GM12878 (cell line): ENCODE measurements around the gene MAIP1.

Experiments used
- BHLHE40 ChIP-seq, 2 experiments: fragments of 450-650 bp in 1 of 2; IDR thresholded peaks; 2 replicates each; pipeline ENCODE4 v1.6.1; 2011 to 2017; ENCODE audit warnings: low read depth in 2 of 2, borderline replicate concordance in 1 of 2, improper control_type of control experiment in 1 of 2, low read length in 1 of 2, mild to moderate bottlenecking in 1 of 2
- EZH2 ChIP-seq: IDR thresholded peaks from 2 replicates; pipeline ENCODE4 v1.6.1; 2012; ENCODE audit warnings: low read depth, mild to moderate bottlenecking, control low read depth, inconsistent platforms, low read length, borderline replicate concordance; ENCODE audit not compliant: control insufficient read depth
- PRDM15 ChIP-seq: fragments of 450-650 bp; formaldehyde crosslinking; IDR thresholded peaks from 2 replicates; pipeline ENCODE4 v1.4.0; 2020; ENCODE audit warnings: mild to moderate bottlenecking, moderate library complexity
- YY1 ChIP-seq: IDR thresholded peaks from 2 replicates; pipeline ENCODE4 v1.6.1; 2011; ENCODE audit warnings: low read depth, mild to moderate bottlenecking, low read length
- ZNF274 ChIP-seq: IDR thresholded peaks from one replicate; pipeline ENCODE4 v1.8.0; 2011; ENCODE audit not compliant: insufficient read length, insufficient read depth
- TF ChIP-seq, protein P1 (sequence below), 3 experiments: IDR thresholded peaks in 2 of 3; conservative IDR thresholded peaks in 1 of 3; 2 replicates each; pipeline ENCODE4 v1.5.1; 2011; ENCODE audit warnings: low read depth in 3 of 3, low read length in 3 of 3, mild to moderate bottlenecking in 3 of 3, control low read depth in 2 of 3, moderate library complexity in 2 of 3, inconsistent platforms in 1 of 3, mixed read lengths in 1 of 3; ENCODE audit not compliant: control insufficient read depth in 2 of 3, insufficient read depth in 1 of 3; ENCODE audit errors: extremely low read depth in 1 of 3

- TF ChIP-seq EZH2 (no peak), PRDM15 (CRISPR knock-in tag) (no peak), BHLHE40 (IDR thresholded peaks at IDR 0.05; ENCODE audit: borderline replicate concordance in 1 of 2, low read depth in 2 of 2, low read length in 1 of 2) (no peak), ZNF274 (no peak), YY1 (no peak)
- TF ChIP-seq, protein P1, sequence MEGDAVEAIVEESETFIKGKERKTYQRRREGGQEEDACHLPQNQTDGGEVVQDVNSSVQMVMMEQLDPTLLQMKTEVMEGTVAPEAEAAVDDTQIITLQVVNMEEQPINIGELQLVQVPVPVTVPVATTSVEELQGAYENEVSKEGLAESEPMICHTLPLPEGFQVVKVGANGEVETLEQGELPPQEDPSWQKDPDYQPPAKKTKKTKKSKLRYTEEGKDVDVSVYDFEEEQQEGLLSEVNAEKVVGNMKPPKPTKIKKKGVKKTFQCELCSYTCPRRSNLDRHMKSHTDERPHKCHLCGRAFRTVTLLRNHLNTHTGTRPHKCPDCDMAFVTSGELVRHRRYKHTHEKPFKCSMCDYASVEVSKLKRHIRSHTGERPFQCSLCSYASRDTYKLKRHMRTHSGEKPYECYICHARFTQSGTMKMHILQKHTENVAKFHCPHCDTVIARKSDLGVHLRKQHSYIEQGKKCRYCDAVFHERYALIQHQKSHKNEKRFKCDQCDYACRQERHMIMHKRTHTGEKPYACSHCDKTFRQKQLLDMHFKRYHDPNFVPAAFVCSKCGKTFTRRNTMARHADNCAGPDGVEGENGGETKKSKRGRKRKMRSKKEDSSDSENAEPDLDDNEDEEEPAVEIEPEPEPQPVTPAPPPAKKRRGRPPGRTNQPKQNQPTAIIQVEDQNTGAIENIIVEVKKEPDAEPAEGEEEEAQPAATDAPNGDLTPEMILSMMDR (IDR thresholded peaks at IDR 0.05 in 2 of 3, conservative IDR thresholded peaks at IDR 0.05 in 1 of 3; ENCODE audit: control insufficient read depth in 2 of 3, extremely low read depth in 1 of 3, insufficient read depth in 1 of 3, low read depth in 3 of 3, low read length in 3 of 3): no peak
These were observed 23.0 kb upstream of the MAIP1 start for GRCh38 chr2:199932312-199932855.
